GM21526 (cell line): Measurements from ENCODE around the gene HELT.

ENCODE experiments used
- ATAC-seq: cut with Tn5 transposase; IDR thresholded peaks from one replicate; pipeline ENCODE4 v1.9.1; 2021; ENCODE audit warnings: moderate library complexity; ENCODE audit not compliant: unreplicated experiment, low FRiP score

The HELT gene

GRCh38 chr4:185003596-185004351 lies 14.5 kb upstream of the HELT start:
- no peak for ATAC-seq

DNA sequence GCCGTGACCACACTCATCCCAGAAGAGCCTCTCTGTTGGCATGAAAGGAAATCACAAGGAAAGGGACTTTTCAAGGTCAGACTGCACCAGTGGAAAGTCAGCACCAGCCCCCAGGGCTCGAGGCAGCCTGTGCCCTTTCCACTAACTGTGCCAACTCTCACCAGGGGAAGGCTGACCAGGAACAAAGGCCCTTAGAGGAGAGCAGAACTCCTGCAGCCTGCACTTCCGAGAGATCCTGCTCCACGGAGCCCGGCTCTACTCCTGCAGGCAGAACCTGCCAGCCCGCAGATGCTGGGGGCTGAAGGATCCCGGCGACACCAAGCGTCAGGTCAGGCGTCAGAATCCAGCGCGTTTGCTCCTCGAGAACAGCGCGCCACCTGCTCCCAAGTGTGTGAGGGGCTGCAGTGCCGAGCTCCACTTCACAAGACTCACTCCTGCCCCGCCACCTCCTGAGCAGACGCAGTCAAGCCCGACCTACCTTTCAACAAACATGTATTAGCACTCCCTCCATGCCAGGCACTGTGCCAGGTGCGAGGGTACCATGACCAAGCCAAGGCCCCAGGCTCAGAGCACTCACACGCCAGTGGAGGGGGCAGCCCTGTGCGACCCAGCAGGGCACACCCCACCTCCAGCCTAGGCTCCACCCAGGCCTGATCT lies 13.6 kb upstream of the HELT start:
- peak; percentile 32 for ATAC-seq

DNA sequence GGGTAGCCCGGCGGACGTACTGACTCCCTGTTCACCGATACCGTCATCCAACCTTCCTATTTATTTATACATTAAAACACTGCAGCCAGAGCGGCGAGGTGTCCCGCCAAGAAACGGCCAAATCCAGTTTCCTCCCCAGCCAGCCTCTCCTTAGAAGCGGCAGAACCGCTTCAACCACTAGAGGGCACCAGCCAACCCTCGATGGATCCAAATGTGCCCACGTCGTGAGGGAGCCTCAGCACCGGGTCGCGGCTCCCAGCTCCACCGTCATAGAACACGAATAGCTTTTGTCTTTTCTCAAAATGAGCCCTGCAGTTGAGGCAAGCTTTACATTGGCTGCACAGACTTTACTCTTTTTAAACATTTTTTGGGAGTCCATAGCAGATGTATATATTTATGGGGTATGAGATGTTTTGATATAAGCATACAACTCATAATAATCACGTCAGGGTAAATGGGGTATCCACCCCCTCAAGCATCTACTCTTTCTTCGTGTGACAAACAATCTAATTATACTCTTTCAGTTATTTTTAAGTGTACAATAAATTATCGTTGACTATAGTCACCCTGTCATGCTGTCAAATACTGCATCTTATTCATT lies 13.0 kb upstream of the HELT start:
- ATAC-seq: peak; percentile 88

GRCh38 chr4:185011408-185011807 lies 6.9 kb upstream of the HELT start:
- no peak for ATAC-seq

DNA sequence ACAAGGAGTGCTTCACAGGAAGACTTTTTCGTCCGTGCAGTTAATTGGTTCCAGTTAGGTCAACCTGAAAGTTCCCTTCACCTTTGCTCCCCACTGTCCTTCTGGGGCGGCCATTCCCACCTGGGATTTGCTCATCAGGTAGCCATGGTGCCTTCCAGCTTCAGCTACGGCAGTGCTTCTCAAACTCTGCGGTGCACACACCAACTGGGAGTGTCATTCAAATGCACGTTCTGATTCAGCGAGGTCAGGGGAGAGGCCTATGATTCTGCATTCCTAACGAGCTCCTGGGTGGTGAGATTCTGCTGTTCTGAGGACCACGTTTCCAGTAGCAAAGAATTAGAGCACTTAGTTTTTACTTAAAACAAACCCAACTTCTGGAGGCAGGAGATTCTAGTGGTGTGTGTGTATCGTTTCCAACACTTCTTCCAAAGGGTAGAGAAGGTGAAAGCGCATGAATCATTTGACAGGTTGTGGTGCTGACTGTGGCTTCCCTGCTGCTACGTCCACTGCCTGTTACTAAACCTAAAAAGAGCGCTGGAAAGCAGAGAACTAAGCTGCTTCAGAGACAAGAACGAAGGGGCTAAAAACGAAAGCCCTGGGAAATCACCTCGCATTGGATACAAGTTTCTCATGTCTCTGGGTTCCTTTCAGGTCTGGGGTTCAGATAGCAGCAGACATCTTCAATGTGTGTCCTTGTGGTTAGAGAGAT lies 4.7 kb upstream of the HELT start:
- no peak for ATAC-seq

- ATAC-seq: no peak
These were observed 3.2 kb upstream of the HELT start for GRCh38 chr4:185015108-185015507.

- ATAC-seq: no peak
These were observed 2.0 kb upstream of the HELT start for GRCh38 chr4:185016101-185016940.

GRCh38 chr4:185016946-185017758 lies 1.1 kb upstream of the HELT start:
- no peak for ATAC-seq

DNA sequence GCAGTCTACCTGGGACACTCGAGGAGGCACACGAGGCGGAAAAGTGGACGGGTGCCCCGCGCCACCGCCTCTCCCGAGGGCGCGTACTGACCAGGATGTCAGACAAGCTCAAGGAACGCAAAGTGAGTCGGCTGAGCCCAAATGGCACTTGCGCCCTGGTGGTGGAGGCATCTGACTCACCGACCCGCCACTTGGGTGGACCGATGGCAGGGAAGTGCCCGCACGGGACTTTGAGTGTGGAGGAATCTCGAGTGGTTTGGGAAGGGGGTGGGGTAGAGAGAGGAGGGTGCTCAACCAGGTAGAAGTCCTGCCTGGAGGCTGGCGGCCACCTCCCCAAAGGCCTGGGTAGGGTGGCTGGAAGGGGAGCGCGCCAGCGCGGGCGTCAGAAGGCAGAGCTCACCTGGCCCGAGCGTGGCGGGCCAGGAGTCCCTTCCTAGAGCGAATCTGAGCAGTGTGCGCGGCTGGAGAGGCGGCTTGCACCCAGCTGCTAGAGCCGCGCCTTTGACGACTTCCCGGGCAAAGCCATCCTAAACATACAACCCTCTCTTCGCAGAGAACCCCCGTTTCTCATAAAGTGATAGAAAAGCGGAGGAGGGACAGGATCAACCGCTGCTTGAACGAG lies 655 bp downstream of the HELT start:
- ATAC-seq: no peak

GRCh38 chr4:185019456-185020292 lies 1.4 kb downstream of the HELT start:
- no peak for ATAC-seq

GRCh38 chr4:185020293-185020808 lies 2.1 kb downstream of the HELT start:
- no peak for ATAC-seq

DNA sequence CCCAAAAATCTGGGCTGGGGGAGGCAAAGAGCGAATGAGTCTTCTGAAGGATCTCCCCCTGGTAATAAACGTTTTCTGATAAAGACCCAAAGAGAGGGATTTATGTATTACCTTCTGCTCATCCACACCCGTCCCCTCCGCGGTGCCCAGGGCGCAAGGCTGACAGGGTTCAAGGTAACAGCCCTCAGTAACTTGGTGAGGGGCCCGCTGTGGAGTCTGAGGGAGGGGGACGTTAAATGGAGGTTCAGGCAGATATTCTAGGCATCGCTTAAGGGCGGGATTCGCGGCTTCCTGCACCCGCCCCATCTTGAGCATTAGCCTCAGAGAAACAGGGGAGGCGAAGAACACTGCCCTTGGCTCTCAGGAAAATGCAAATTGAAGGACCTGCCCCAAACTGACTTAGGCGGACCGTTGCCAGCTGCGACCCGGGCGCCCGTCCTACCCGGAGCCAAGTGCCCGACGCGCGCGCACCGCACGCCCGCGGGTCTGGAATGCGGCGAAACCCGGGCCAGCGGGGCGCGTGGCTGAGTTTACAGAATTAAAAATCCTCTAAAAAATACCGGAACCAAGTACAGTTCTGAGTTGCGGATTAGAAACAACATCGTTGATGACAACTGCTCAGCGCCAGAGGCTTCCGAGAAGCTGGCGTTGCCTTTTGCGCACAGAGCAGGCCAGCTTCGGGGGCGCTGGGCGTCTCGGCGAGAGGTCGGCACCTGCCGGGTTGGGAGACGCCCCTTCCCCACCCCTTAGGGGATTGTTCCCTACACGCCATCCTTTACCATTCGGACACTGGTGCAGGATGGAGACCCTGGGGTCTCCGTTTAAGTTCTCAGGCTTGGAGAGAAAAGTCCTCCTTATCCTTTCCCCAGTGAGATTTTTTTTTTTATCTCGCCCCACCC lies 2.8 kb downstream of the HELT start:
- no peak for ATAC-seq

DNA sequence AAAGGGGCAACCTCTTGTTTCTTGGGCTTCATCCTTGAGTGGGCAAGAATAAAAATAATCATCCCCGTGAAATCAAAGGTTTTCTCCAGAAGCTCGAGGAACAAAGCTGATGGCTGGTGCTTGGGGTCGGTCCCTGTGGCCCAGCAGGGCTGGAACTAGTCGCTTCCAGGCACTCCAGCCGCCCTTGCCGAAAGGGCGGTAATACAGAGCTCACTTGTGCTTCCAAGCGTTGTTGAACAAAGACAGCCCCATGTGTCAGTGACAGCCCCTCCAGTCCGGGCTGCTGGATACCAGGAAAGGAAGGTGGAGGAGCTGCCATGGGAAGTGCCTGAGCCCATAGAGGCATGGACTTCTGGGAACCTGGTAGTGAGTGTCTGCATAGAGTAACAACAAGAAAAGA lies 5.2 kb downstream of the HELT start:
- no peak for ATAC-seq

- no peak for ATAC-seq
These were observed 10.3 kb downstream of the HELT start for GRCh38 chr4:185028625-185029024.

DNA sequence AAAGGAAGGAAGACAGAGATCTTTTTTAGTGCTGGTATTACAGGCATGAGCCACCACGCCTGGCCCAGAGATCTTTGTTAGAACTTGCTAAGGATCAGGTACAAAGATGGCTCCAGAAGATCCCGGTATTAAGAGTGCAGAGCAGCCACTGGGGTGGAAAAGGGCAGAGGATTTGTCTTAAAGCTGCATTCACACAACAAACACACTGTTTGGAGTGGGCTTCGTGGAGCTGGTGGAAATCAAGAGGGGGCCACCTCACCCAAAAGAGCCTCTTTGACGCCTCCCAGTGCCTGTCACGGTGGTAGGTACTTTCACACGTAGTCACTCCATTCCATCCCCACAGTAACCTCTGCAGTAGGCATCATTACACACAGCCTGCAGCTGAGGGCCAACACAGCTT lies 13.3 kb downstream of the HELT start:
- no peak for ATAC-seq

DNA sequence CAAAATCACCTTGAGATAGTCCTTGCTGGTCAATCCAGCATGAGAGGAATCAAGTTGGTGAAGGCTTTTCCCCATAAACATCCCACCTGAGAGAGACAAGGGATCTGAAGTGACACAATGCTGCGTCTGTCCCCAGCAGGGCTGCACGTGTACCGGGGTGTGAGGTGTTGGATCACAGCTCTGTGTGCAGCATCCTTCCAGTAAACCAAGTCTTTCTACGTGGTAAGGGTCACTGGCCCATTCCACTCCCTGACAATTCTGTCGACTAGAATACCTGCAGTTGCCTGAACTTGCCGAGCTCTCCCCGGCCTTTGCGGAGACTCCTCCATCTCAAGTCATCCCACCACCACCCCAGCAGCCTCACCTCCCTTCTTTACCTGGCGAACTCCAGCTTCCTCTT lies 14.8 kb downstream of the HELT start:
- ATAC-seq: no peak

- ATAC-seq: no peak
These were observed 15.7 kb downstream of the HELT start for GRCh38 chr4:185033950-185034349.
